Measurements from ENCODE around the gene SLC22A9. TPM values are rescaled to one million over a fixed set of nuclear protein-coding genes. Genes with fewer than 3 reads are reported as not detected.
A peak's percentile ranks its signal among the peaks of the same experiment; 100 is the strongest.

SLC22A9 gene
- total RNA-seq, 1 experiment from 2014 or later, result not detected

DNA sequence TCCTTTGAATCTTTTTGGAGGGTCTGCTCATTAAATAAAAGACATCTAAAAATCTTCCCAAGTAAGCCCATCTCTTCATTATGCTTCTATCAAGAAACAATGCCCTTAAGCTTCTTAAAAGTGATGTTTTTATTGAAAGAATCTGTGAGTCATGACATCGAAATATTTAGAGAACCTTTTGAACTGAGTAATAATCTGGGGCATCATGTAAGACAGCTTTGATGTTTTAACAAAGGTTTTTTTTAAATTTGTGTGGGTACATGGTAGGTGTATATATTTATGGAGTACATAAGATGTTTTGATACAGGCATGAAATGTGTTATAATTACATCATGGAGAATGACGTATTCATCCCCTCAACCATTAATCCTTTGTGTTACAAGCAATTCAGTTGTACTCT, 74.6 kb downstream of the SLC22A9 start:
- peak; percentile 15 for DNase-seq (ENCODE audit: low read depth)

GRCh38 chr11:63445118-63445517, 75.5 kb downstream of the SLC22A9 start:
- no peak for DNase-seq (ENCODE audit: low read depth)

DNA sequence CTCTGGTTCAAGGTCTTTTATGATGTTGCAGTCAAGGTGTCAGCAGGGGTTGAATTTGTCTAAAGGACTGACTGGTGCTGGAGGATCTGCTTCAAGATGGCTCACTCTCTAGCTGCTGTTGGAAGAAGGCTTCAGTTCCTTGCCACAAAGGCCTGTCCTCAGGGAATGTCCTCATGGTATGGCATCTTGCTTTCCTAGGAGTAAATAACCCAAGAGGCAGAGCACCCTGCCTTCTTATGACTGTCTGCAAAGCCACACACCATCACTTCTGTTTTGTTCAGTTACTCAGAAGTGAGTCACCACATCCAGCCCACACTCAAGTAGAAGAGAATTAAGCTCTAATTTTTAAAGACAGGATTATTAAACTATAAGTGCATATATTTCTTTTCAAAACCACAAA, 76.1 kb downstream of the SLC22A9 start:
- DNase-seq (ENCODE audit: low read depth), result peak; percentile 51

- no peak for DNase-seq (ENCODE audit: low read depth)
Observed at GRCh38 chr11:63448646-63449045, 79.1 kb downstream of the SLC22A9 start.

- DNase-seq (ENCODE audit: low read depth), result no peak
Observed at GRCh38 chr11:63459586-63459985, 90.0 kb downstream of the SLC22A9 start.

Other genes starting within 250 kb of the SLC22A9 start
- not detected in 2 replicates for gene SLC22A24, start 225.6 kb upstream of the SLC22A9 start, total RNA-seq (2014; rRNA removed; shearing (Covaris generic))
- gene SLC22A25, start 126.2 kb upstream of the SLC22A9 start, total RNA-seq (2014; rRNA removed; shearing (Covaris generic)), result not detected in 2 replicates
- gene PLAAT5, start 121.4 kb downstream of the SLC22A9 start, total RNA-seq (2014; rRNA removed; shearing (Covaris generic)), result not detected in 2 replicates
- gene LGALS12, start 136.3 kb downstream of the SLC22A9 start, total RNA-seq (2014; rRNA removed; shearing (Covaris generic)), result not detected in 2 replicates
- 81.0 and 90.7 TPM in 2 replicates for gene PLAAT4, start 167.0 kb downstream of the SLC22A9 start, total RNA-seq (2014; rRNA removed; shearing (Covaris generic))
- 2.8 TPM in 1 of 2 replicates, not detected in the other for gene PLAAT2, start 193.6 kb downstream of the SLC22A9 start, total RNA-seq (2014; rRNA removed; shearing (Covaris generic))
- gene PLAAT3, start 244.6 kb downstream of the SLC22A9 start, total RNA-seq (2014; rRNA removed; shearing (Covaris generic)), result 25.1 and 36.5 TPM in 2 replicates